ENCODE data around the gene PRUNE2.

PRUNE2 gene

GRCh38 chr9:76658510-76659231, 247.2 kb downstream of the PRUNE2 start:
- DNase-seq (ENCODE audit: low read depth in 2 of 2) = no peak

GRCh38 chr9:76657265-76657664, 248.6 kb downstream of the PRUNE2 start:
- DNase-seq (ENCODE audit: low read depth in 2 of 2) = no peak

GRCh38 chr9:76655971-76656370, 249.9 kb downstream of the PRUNE2 start:
- no peak for DNase-seq (ENCODE audit: low read depth in 2 of 2)

- DNase-seq (ENCODE audit: low read depth in 2 of 2) = no peak
These were observed 250.8 kb downstream of the PRUNE2 start for GRCh38 chr9:76655121-76655541.

GRCh38 chr9:76654575-76654974, 251.3 kb downstream of the PRUNE2 start:
- DNase-seq (ENCODE audit: low read depth in 2 of 2) = no peak

- DNase-seq (ENCODE audit: low read depth in 2 of 2) = no peak
These were observed 251.9 kb downstream of the PRUNE2 start for GRCh38 chr9:76654051-76654461.

GRCh38 chr9:76652894-76653293, 253.0 kb downstream of the PRUNE2 start:
- no peak for DNase-seq (ENCODE audit: low read depth in 2 of 2)

GRCh38 chr9:76651119-76651705, 254.7 kb downstream of the PRUNE2 start:
- DNase-seq (ENCODE audit: low read depth in 2 of 2) = no peak

GRCh38 chr9:76650692-76651091, 255.2 kb downstream of the PRUNE2 start:
- DNase-seq (ENCODE audit: low read depth in 2 of 2) = no peak

GRCh38 chr9:76649894-76650293, 256.0 kb downstream of the PRUNE2 start:
- DNase-seq (ENCODE audit: low read depth in 2 of 2) = no peak

- DNase-seq (ENCODE audit: low read depth in 2 of 2) = no peak
These were observed 259.7 kb downstream of the PRUNE2 start for GRCh38 chr9:76646249-76646648.

- DNase-seq (ENCODE audit: low read depth in 2 of 2) = no peak
These were observed 261.2 kb downstream of the PRUNE2 start for GRCh38 chr9:76644647-76645250.

GRCh38 chr9:76644171-76644570, 261.7 kb downstream of the PRUNE2 start:
- DNase-seq (ENCODE audit: low read depth in 2 of 2) = no peak

- DNase-seq (ENCODE audit: low read depth in 2 of 2) = no peak
These were observed 262.4 kb downstream of the PRUNE2 start for GRCh38 chr9:76643399-76644117.

GRCh38 chr9:76642701-76643209, 263.2 kb downstream of the PRUNE2 start:
- DNase-seq (ENCODE audit: low read depth in 2 of 2) = no peak

- DNase-seq (ENCODE audit: low read depth in 2 of 2) = no peak
These were observed 263.8 kb downstream of the PRUNE2 start for GRCh38 chr9:76642074-76642473.

- no peak for DNase-seq (ENCODE audit: low read depth in 2 of 2)
These were observed 267.9 kb downstream of the PRUNE2 start for GRCh38 chr9:76638001-76638400.

- DNase-seq (ENCODE audit: low read depth in 2 of 2) = no peak
These were observed 268.5 kb downstream of the PRUNE2 start for GRCh38 chr9:76637416-76637815.

- no peak for DNase-seq (ENCODE audit: low read depth in 2 of 2)
These were observed 271.4 kb downstream of the PRUNE2 start for GRCh38 chr9:76634356-76635054.

GRCh38 chr9:76630916-76631315, 275.0 kb downstream of the PRUNE2 start:
- DNase-seq (ENCODE audit: low read depth in 2 of 2) = no peak

GRCh38 chr9:76629205-76629990, 276.5 kb downstream of the PRUNE2 start:
- no peak for DNase-seq (ENCODE audit: low read depth in 2 of 2)
